ENCODE data around the gene TYK2. TPM values are rescaled to one million over a fixed set of nuclear protein-coding genes. Genes with fewer than 3 reads are reported as not detected.

Gene TYK2
- total and polyA plus RNA-seq, 2 of the 13 experiments (the other 11 are each of a cell fraction or from before 2014, with no cell fraction given), result 38.8 to 60.1 TPM

GRCh38 chr19:10416380-10417257, 36.2 kb upstream of the TYK2 start (continued):
- TF ChIP-seq FOXP1 (IDR thresholded peaks at IDR 0.05) (no peak), FOXP1 (CRISPR knock-in tag; IDR thresholded peaks at IDR 0.05) (no peak), DR1 (CRISPR knock-in tag; IDR thresholded peaks at IDR 0.05) (peak; percentile 70), ZNF710 (CRISPR knock-in tag; IDR thresholded peaks at IDR 0.05; ENCODE audit: borderline replicate concordance) (peak; percentile 91), BORCS8-MEF2B (CRISPR knock-in tag; IDR thresholded peaks at IDR 0.05) (0 out of 2 replicates have a peak, but pooled peaks have one; percentile 12), E2F1 (CRISPR knock-in tag; IDR thresholded peaks at IDR 0.05) (0 out of 2 replicates have a peak, but pooled peaks have one; percentile 17), PTBP1 (IDR thresholded peaks at IDR 0.05; ENCODE audit: low read depth, low read length, poor library complexity, severe bottlenecking) (peak; percentile 24), LBX2 (CRISPR knock-in tag; IDR thresholded peaks at IDR 0.05; ENCODE audit: borderline replicate concordance) (no peak), HES4 (CRISPR knock-in tag; IDR thresholded peaks at IDR 0.05; ENCODE audit: borderline replicate concordance) (0 out of 2 replicates have a peak, but pooled peaks have one; percentile 55), ZNF230 (CRISPR knock-in tag; IDR thresholded peaks at IDR 0.05) (peak; percentile 88; the same call in 1 of the 2 replicates), NR2F2 (IDR thresholded peaks at IDR 0.05; ENCODE audit: borderline replicate concordance, low read depth) (no peak), ZNF407 (CRISPR knock-in tag; IDR thresholded peaks at IDR 0.05; ENCODE audit: not compliant biosample characterization) (peak; percentile 40), IRF1 (CRISPR knock-in tag; IDR thresholded peaks at IDR 0.05; ENCODE audit: low read depth) (0 out of 2 replicates have a peak, but pooled peaks have one; percentile 54)
